ENCODE measurements around the gene ESR2. TPM values are rescaled to one million over a fixed set of nuclear protein-coding genes. Genes with fewer than 3 reads are reported as not detected.
"Not testable (repeated sequence)": the region's sequence is repeated elsewhere in the genome, so short reads cannot be mapped to it uniquely, and the experiment has no call there.

Gene ESR2
- total RNA-seq, 1 donor from 2014 or later = 0.17 TPM

- TF ChIP-seq, protein P1, sequence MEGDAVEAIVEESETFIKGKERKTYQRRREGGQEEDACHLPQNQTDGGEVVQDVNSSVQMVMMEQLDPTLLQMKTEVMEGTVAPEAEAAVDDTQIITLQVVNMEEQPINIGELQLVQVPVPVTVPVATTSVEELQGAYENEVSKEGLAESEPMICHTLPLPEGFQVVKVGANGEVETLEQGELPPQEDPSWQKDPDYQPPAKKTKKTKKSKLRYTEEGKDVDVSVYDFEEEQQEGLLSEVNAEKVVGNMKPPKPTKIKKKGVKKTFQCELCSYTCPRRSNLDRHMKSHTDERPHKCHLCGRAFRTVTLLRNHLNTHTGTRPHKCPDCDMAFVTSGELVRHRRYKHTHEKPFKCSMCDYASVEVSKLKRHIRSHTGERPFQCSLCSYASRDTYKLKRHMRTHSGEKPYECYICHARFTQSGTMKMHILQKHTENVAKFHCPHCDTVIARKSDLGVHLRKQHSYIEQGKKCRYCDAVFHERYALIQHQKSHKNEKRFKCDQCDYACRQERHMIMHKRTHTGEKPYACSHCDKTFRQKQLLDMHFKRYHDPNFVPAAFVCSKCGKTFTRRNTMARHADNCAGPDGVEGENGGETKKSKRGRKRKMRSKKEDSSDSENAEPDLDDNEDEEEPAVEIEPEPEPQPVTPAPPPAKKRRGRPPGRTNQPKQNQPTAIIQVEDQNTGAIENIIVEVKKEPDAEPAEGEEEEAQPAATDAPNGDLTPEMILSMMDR (IDR thresholded peaks at IDR 0.05; ENCODE audit: insufficient read depth, low read length, poor library complexity, severe bottlenecking) = no peak
- no peak overlapping the region for H3K4me3 ChIP-seq (ENCODE audit: low read depth, low read length)
- no peaks in the 10 kb centered on the region for H3K36me3 ChIP-seq (ENCODE audit: control insufficient read depth, insufficient read depth, low read length)
- no peak for DNase-seq (ENCODE audit: low read depth)
- no peaks in the 10 kb centered on the region for H3K27me3 ChIP-seq (ENCODE audit: control insufficient read depth, insufficient read depth, low read length)
These were observed 244.4 kb downstream of the ESR2 start for GRCh38 chr14:64049616-64050381.

- DNase-seq (ENCODE audit: low read depth) = no peak
These were observed 249.1 kb downstream of the ESR2 start for GRCh38 chr14:64045091-64045490.

GRCh38 chr14:64043296-64043695 is 250.9 kb downstream of the ESR2 start:
- DNase-seq (ENCODE audit: low read depth); H3K4me3 ChIP-seq (ENCODE audit: low read depth, low read length); H3K36me3 ChIP-seq (ENCODE audit: control insufficient read depth, insufficient read depth, low read length); H3K27me3 ChIP-seq (ENCODE audit: control insufficient read depth, insufficient read depth, low read length): not testable (repeated sequence)

More at GRCh38 chr14:64045091-64045490, 249.1 kb downstream of the ESR2 start:
- Histone ChIP-seq H3K36me3 (ENCODE audit: control insufficient read depth, insufficient read depth, low read length) (no peaks in the 10 kb centered on the region), H3K4me3 (ENCODE audit: low read depth, low read length) (no peak overlapping the region), H3K27me3 (ENCODE audit: control insufficient read depth, insufficient read depth, low read length) (no peaks in the 10 kb centered on the region)
- TF ChIP-seq, protein P1 (IDR thresholded peaks at IDR 0.05; ENCODE audit: insufficient read depth, low read length, poor library complexity, severe bottlenecking) = no peak

DNA sequence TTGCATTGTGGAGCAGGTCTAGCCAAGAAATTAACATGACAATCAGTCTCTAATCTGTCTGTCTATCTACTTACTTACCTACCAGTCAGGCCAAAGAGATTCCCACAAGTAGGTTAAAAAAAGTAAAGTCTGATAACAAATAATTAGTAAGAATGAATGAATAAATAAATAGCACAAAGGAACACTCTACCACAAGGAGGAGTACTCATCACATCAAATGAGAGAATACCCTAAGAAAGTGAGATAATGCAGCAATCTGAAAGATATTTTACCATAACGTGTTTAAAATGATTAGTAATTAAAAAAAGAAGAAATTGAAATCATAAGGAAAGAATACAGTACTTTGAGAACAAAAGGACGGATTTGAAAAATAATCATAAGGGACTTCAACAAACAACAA is 254.1 kb downstream of the ESR2 start:
- TF ChIP-seq, protein P1 (IDR thresholded peaks at IDR 0.05; ENCODE audit: insufficient read depth, low read length, poor library complexity, severe bottlenecking) = no peak
- no peak for DNase-seq (ENCODE audit: low read depth)
- H3K4me3 ChIP-seq (ENCODE audit: low read depth, low read length) = no peak overlapping the region
- no peaks in the 10 kb centered on the region for H3K27me3 ChIP-seq (ENCODE audit: control insufficient read depth, insufficient read depth, low read length)
- peaks cover 2% of the 10 kb centered on the region for H3K36me3 ChIP-seq (ENCODE audit: control insufficient read depth, insufficient read depth, low read length)

DNA sequence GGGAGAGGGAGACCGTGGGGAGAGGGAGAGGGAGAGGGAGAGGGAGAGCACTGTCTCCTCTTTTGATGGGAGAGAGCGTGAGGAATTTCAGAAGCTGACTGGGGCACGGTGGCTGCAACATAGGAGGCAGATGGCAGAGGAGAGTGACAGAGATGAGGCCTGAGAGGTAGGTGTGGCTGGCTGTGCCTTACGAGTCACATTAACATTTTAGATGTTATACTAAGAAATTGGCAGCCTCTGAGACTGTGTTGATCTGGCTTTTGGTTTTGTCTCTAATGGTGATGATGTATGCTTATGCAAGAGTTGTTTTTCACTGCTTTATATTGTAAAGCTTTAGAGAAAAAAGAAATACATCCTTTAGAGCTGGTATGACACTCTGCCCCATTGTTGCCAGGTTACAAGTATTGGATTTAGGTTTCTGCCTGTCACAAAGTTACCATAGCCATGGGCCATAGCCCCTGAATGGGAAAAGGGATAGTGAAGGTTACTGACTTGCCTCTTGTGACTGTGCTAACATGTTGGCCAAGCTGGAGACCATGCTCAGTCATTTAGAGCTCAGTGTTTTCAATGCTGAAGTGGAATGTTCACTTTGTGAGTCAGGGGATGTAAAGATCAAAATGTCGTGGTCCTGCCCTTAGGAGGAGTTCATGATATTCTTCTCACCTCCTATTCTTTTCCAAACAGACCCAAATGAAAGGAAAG is 255.2 kb downstream of the ESR2 start:
- DNase-seq (ENCODE audit: low read depth) = no peak
- TF ChIP-seq, protein P1 (IDR thresholded peaks at IDR 0.05; ENCODE audit: insufficient read depth, low read length, poor library complexity, severe bottlenecking) = no peak
- Histone ChIP-seq H3K4me3 (ENCODE audit: low read depth, low read length) (no peak overlapping the region), H3K36me3 (ENCODE audit: control insufficient read depth, insufficient read depth, low read length) (peaks cover 2% of the 10 kb centered on the region), H3K27me3 (ENCODE audit: control insufficient read depth, insufficient read depth, low read length) (no peaks in the 10 kb centered on the region)

- H3K4me3 ChIP-seq (ENCODE audit: low read depth, low read length); H3K27me3 ChIP-seq (ENCODE audit: control insufficient read depth, insufficient read depth, low read length); DNase-seq (ENCODE audit: low read depth); H3K36me3 ChIP-seq (ENCODE audit: control insufficient read depth, insufficient read depth, low read length): not testable (repeated sequence)
These were observed 256.1 kb downstream of the ESR2 start for GRCh38 chr14:64037869-64038745.

All from kidney epithelial cell (primary cell).